Osteocyte (in vitro differentiated cells): ENCODE results near the gene AP1S2. TPM values are rescaled to one million over a fixed set of nuclear protein-coding genes. Genes with fewer than 3 reads are reported as not detected.
"Not testable (repeated sequence)": the region's sequence is repeated elsewhere in the genome, so short reads cannot be mapped to it uniquely, and the experiment has no call there.

Experiments used
- DNase-seq: peaks from one replicate; pipeline ENCODE4 v3.0.0; 2021; ENCODE audit warnings: mixed read lengths; ENCODE audit not compliant: unreplicated experiment; ENCODE audit errors: extremely low spot score
- H3K27ac Mint-ChIP-seq: one replicate; pipeline ENCODE4 v1.8.0; 2021; ENCODE audit warnings: mild to moderate bottlenecking, mixed read lengths; ENCODE audit not compliant: unreplicated experiment
- H3K27me3 Mint-ChIP-seq: one replicate; pipeline ENCODE4 v1.8.0; 2021; ENCODE audit warnings: mixed read lengths; ENCODE audit not compliant: unreplicated experiment
- H3K36me3 Mint-ChIP-seq: one replicate; pipeline ENCODE4 v1.8.0; 2021; ENCODE audit warnings: mixed read lengths; ENCODE audit not compliant: unreplicated experiment
- H3K4me1 Mint-ChIP-seq: one replicate; pipeline ENCODE4 v1.8.0; 2021; ENCODE audit warnings: mixed read lengths; ENCODE audit not compliant: unreplicated experiment
- H3K4me3 Mint-ChIP-seq: one replicate; pipeline ENCODE4 v1.8.0; 2021; ENCODE audit warnings: mild to moderate bottlenecking, moderate library complexity, mixed read lengths; ENCODE audit not compliant: unreplicated experiment
- H3K9me3 Mint-ChIP-seq: one replicate; pipeline ENCODE4 v1.8.0; 2021; ENCODE audit warnings: mixed read lengths; ENCODE audit not compliant: unreplicated experiment
- total RNA-seq: library from RNA; stranded (reverse); gene quantifications from 2 replicates; pipeline ENCODE4 v1.2.1, GENCODE V29; 2021
- TF ChIP-seq, protein P1 (sequence below): fragments of 200-600 bp; sonication (generic); IDR thresholded peaks from 2 replicates; pipeline ENCODE4 v1.5.0; 2021; ENCODE audit warnings: antibody characterized with exemption, mild to moderate bottlenecking, moderate library complexity

Gene AP1S2
- total RNA-seq, 1 donor from 2014 or later: 92.6 TPM

DNA sequence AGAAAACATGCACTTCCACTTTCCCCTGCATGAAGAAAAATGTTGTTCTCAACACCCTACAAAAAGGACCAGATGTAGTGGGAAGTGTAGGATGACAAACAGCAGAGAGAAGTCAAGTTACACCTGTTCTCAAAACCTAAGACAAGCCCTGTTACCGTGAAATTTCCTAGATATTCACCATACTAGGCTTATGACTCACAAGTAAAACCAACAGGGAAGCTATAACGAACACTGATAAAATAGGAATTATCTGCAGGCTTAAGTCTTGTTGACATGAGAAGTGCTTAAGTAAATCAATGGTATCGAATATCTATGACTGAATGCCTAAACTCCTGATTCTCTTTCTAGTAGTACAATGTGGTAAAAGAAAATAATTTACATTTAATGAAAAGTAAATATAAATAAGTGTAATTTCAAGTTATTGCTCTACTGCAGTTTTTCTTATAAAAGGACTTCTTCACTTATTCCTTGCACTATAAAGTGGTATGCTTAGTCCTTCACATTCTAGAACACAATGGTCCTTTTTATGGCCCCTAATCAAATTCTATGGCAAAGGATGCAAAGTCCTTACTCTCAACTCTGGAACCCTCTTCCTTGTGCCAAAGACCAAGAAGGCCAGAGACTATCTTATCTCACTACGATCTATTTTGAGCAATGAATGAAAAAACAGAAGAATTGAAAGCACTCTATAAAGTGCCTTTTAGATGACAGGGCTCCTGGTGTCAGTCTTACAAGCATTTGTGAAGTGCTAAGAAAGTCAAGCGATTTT, 19.6 kb downstream of the AP1S2 start:
- no peaks in the 10 kb centered on the region for H3K9me3 Mint-ChIP-seq
- H3K4me3 Mint-ChIP-seq: no peak overlapping the region
- no peak for DNase-seq
- H3K27ac Mint-ChIP-seq: no peak overlapping the region
- H3K27me3 Mint-ChIP-seq: no peaks in the 10 kb centered on the region
- peaks cover 19% of the 10 kb centered on the region for H3K36me3 Mint-ChIP-seq
- peaks cover 12% of the 10 kb centered on the region for H3K4me1 Mint-ChIP-seq
- TF ChIP-seq, protein P1, sequence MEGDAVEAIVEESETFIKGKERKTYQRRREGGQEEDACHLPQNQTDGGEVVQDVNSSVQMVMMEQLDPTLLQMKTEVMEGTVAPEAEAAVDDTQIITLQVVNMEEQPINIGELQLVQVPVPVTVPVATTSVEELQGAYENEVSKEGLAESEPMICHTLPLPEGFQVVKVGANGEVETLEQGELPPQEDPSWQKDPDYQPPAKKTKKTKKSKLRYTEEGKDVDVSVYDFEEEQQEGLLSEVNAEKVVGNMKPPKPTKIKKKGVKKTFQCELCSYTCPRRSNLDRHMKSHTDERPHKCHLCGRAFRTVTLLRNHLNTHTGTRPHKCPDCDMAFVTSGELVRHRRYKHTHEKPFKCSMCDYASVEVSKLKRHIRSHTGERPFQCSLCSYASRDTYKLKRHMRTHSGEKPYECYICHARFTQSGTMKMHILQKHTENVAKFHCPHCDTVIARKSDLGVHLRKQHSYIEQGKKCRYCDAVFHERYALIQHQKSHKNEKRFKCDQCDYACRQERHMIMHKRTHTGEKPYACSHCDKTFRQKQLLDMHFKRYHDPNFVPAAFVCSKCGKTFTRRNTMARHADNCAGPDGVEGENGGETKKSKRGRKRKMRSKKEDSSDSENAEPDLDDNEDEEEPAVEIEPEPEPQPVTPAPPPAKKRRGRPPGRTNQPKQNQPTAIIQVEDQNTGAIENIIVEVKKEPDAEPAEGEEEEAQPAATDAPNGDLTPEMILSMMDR: no peak

DNA sequence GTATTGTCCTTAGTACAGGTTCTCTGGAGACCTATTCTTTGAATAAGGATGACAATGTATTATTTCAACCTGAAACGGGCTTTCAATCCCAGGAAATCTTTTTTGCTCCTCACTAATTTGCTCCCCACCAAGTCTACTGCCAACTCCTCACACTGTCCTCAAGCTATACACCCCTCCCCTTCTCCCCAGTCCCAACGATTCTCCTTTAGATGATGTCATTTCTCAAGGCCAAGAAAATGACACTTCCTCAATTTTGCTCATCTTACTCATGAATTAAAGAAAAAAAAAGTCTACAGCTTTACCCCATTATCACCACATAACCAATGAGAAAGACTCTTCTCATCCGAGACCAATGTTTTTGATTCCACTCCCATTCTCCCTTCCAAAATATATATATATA, 20.6 kb downstream of the AP1S2 start:
- H3K36me3 Mint-ChIP-seq: peaks cover 20% of the 10 kb centered on the region
- no peaks in the 10 kb centered on the region for H3K27me3 Mint-ChIP-seq
- DNase-seq: no peak
- H3K9me3 Mint-ChIP-seq: no peaks in the 10 kb centered on the region
- TF ChIP-seq, protein P1: no peak
- no peak overlapping the region for H3K4me3 Mint-ChIP-seq
- peaks cover 12% of the 10 kb centered on the region for H3K4me1 Mint-ChIP-seq
- no peak overlapping the region for H3K27ac Mint-ChIP-seq

DNA sequence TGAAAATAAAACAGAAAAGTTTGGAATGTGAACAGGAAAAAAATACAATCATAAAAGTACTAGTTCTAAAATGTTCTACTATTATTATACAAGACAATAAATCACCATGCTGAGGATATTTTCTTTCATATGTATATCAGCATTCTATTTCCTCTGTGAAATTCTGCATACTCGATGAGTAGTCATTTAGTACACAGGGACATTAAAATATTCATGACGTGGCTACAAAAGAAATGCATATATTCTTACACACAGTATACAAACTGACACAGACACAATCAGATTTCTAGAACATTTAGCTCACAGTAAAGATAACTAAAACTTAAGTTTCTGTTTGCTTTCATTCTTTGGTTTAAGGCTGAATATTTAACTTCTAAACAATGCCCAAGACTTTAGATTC, 23.3 kb downstream of the AP1S2 start:
- H3K4me3 Mint-ChIP-seq, H3K9me3 Mint-ChIP-seq, DNase-seq, H3K27me3 Mint-ChIP-seq: not testable (repeated sequence)
- Mint-ChIP-seq H3K4me1 (peaks cover 12% of the 10 kb centered on the region), H3K36me3 (peaks cover 26% of the 10 kb centered on the region), H3K27ac (peak overlapping the region; percentile 19)

DNA sequence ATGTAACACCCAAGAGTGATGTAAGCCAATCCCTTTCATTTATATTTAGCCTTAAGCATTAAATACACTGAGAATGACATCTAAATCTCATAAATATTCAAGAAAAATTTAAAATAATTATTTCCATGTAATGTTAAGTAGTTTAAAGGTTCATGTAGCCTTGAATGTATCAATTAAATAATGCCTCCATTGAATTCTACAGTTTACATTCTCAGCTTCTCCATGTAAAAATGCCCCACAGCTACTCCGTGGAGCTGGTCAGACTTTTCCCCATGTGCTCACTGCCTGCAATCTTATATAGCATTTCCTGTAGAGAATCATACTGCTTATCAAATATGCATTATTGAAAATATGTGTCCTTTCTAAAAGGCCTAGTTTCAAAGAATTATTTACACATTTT, 25.4 kb downstream of the AP1S2 start:
- DNase-seq: no peak
- Mint-ChIP-seq H3K9me3 (no peaks in the 10 kb centered on the region), H3K27me3 (no peaks in the 10 kb centered on the region), H3K4me3 (no peak overlapping the region), H3K4me1 (peaks cover 11% of the 10 kb centered on the region), H3K27ac (no peak overlapping the region), H3K36me3 (peaks cover 32% of the 10 kb centered on the region)
- TF ChIP-seq, protein P1: no peak

DNA sequence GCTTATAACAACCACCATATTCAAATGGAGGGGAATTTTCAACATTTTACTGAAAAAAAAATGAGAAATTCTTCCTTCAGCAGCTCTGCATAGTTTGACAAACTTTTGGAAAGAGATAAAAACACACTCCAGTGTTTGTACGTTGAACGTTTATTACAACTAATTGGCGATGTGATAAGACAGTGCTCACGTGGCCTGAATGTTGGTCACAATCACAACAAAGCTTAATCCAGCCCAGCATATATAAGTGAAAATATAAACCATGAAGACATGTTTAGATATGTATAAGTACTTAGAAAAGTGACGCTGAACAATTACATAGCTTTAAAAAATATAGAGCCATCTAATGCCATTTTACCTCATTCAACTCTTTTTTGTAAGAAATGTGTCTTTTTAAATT, 28.7 kb downstream of the AP1S2 start:
- no peak for DNase-seq
- TF ChIP-seq, protein P1: no peak
- peaks cover 42% of the 10 kb centered on the region for H3K36me3 Mint-ChIP-seq
- no peak overlapping the region for H3K4me3 Mint-ChIP-seq
- peak overlapping the region; percentile 24 for H3K27ac Mint-ChIP-seq
- H3K4me1 Mint-ChIP-seq: no peaks in the 10 kb centered on the region
- no peaks in the 10 kb centered on the region for H3K27me3 Mint-ChIP-seq
- H3K9me3 Mint-ChIP-seq: no peaks in the 10 kb centered on the region
